ENCODE data around the gene AGTRAP.

DNA sequence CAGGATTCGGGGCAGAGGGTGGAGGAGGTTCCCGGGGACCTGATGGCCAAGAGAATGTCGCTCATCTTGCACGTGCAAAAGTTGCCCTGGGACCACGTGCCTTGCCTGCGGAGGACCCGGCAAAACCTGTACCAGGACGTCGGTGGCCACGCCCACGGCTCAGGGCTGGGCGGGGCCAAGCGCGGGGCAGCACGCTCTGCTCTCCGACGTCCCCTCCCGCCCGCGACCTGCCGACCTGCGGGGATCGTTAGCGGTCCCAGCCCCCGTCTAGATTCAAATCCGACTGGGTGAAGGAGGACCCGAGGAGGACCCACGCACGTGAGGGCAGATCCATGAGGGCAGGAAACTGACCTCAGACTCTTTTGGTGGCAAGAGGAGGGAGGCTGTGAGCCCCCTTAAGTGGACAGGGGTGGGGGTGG lies 26.1 kb downstream of the AGTRAP start, which contains the start of gene C1orf167:
- TF ChIP-seq, protein P1, sequence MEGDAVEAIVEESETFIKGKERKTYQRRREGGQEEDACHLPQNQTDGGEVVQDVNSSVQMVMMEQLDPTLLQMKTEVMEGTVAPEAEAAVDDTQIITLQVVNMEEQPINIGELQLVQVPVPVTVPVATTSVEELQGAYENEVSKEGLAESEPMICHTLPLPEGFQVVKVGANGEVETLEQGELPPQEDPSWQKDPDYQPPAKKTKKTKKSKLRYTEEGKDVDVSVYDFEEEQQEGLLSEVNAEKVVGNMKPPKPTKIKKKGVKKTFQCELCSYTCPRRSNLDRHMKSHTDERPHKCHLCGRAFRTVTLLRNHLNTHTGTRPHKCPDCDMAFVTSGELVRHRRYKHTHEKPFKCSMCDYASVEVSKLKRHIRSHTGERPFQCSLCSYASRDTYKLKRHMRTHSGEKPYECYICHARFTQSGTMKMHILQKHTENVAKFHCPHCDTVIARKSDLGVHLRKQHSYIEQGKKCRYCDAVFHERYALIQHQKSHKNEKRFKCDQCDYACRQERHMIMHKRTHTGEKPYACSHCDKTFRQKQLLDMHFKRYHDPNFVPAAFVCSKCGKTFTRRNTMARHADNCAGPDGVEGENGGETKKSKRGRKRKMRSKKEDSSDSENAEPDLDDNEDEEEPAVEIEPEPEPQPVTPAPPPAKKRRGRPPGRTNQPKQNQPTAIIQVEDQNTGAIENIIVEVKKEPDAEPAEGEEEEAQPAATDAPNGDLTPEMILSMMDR (IDR thresholded peaks at IDR 0.05), result no peak
- no peak for TF ChIP-seq EP300 (IDR thresholded peaks at IDR 0.05)
- TF ChIP-seq POLR2A (IDR thresholded peaks at IDR 0.05), result no peak

Measured in ovary (tissue), 3 donors.